Measurements from ENCODE around the gene SORCS2.

The SORCS2 gene

GRCh38 chr4:7424553-7425111 lies 232.3 kb downstream of the SORCS2 start:
- TF ChIP-seq, protein P1, sequence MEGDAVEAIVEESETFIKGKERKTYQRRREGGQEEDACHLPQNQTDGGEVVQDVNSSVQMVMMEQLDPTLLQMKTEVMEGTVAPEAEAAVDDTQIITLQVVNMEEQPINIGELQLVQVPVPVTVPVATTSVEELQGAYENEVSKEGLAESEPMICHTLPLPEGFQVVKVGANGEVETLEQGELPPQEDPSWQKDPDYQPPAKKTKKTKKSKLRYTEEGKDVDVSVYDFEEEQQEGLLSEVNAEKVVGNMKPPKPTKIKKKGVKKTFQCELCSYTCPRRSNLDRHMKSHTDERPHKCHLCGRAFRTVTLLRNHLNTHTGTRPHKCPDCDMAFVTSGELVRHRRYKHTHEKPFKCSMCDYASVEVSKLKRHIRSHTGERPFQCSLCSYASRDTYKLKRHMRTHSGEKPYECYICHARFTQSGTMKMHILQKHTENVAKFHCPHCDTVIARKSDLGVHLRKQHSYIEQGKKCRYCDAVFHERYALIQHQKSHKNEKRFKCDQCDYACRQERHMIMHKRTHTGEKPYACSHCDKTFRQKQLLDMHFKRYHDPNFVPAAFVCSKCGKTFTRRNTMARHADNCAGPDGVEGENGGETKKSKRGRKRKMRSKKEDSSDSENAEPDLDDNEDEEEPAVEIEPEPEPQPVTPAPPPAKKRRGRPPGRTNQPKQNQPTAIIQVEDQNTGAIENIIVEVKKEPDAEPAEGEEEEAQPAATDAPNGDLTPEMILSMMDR (conservative IDR thresholded peaks at IDR 0.05; ENCODE audit: low read length): no peak
- no peak for DNase-seq (ENCODE audit: low read depth)
- H3K4me3 ChIP-seq (ENCODE audit: low read length): no peak overlapping the region

GRCh38 chr4:7425124-7425523 lies 232.8 kb downstream of the SORCS2 start:
- TF ChIP-seq, protein P1 (conservative IDR thresholded peaks at IDR 0.05; ENCODE audit: low read length): no peak
- no peak for DNase-seq (ENCODE audit: low read depth)
- no peak overlapping the region for H3K4me3 ChIP-seq (ENCODE audit: low read length)

DNA sequence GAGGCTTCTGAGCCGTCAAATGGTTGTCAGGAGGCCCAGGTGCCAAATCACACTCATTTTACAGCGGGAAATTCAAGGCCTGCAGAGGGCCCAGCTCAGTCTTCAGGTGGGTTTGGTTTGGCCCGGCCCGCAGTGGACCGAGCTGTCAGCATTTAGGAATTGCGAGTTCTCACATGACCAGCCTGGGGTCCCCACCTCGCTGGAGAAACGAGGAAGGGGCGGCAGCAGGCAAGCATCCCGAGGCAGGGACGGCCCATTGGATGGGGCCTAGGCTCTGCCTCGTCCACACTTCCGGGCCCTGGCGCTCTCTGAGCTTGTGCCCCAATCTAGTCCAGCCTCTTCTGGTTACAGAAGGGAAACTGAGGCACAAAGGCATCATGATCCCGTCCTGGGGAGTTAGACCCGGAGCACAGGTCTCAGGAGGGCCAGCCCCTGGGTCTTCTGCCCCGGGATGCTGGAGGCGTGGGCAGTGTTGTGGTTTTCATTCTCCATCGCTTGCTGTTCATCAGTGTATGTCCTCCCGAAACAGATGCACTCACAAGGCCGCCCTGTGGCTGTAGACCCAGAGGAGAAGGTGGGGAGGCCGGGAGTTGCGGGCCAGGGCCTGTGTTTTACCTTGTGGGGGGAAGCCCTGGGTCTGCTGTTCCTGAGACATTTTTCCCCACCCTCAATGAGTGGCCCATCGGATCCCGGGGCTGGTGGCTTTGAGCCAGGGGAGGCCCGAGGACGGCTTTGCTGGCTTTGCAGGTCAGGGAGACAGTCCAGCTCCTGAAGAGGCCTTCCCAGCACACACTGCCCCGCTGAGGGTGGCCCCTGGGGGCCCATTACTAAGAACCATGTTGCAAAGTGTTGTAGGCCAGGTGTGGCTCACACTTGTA lies 233.5 kb downstream of the SORCS2 start:
- DNase-seq (ENCODE audit: low read depth): no peak
- H3K4me3 ChIP-seq (ENCODE audit: low read length): no peak overlapping the region
- TF ChIP-seq, protein P1 (conservative IDR thresholded peaks at IDR 0.05; ENCODE audit: low read length): no peak

- no peak overlapping the region for H3K4me3 ChIP-seq (ENCODE audit: low read length)
- DNase-seq (ENCODE audit: low read depth): no peak
- TF ChIP-seq, protein P1 (conservative IDR thresholded peaks at IDR 0.05; ENCODE audit: low read length): no peak
Observed at GRCh38 chr4:7426525-7427171, 234.3 kb downstream of the SORCS2 start.

GRCh38 chr4:7427361-7427760 lies 235.0 kb downstream of the SORCS2 start:
- TF ChIP-seq, protein P1 (conservative IDR thresholded peaks at IDR 0.05; ENCODE audit: low read length): no peak
- H3K4me3 ChIP-seq (ENCODE audit: low read length): no peak overlapping the region
- no peak for DNase-seq (ENCODE audit: low read depth)

- TF ChIP-seq, protein P1 (conservative IDR thresholded peaks at IDR 0.05; ENCODE audit: low read length): no peak
- H3K4me3 ChIP-seq (ENCODE audit: low read length): no peak overlapping the region
- DNase-seq (ENCODE audit: low read depth): no peak
Observed at GRCh38 chr4:7427831-7428260, 235.5 kb downstream of the SORCS2 start.

All from AG10803 (cell line).